Astrocyte (in vitro differentiated cells and primary cell): ENCODE results near the gene INAFM2. TPM values are rescaled to one million over a fixed set of nuclear protein-coding genes. Genes with fewer than 3 reads are reported as not detected.

Experiments
- DNase-seq: peaks from one replicate; pipeline ENCODE4 v3.0.0-alpha.2; 2010; ENCODE audit warnings: low read depth
- FAIRE-seq: peaks from 2 replicates; lab custom pipeline; 2011; peaks lifted over from hg19 to GRCh38; lab: Jason Lieb, UNC
- H2AFZ ChIP-seq: 2 replicates; pipeline ENCODE4 v1.6.0; 2012; ENCODE audit warnings: low read depth, low read length, inconsistent platforms
- H3K27ac ChIP-seq: 2 replicates; pipeline ENCODE4 v1.5.1; 2011; ENCODE audit warnings: low read depth, low read length, inconsistent platforms
- H3K27me3 ChIP-seq: 2 replicates; pipeline ENCODE4 v1.6.0; 2011; ENCODE audit warnings: low read length, inconsistent platforms; ENCODE audit not compliant: insufficient read depth
- H3K36me3 ChIP-seq: 2 replicates; pipeline ENCODE4 v1.5.1; 2011; ENCODE audit warnings: low read length, inconsistent platforms; ENCODE audit not compliant: insufficient read depth
- H3K4me1 ChIP-seq: 2 replicates; pipeline ENCODE4 v1.5.1; 2011; ENCODE audit warnings: low read length, inconsistent platforms; ENCODE audit not compliant: insufficient read depth
- H3K4me2 ChIP-seq: 2 replicates; pipeline ENCODE4 v1.6.0; 2012; ENCODE audit warnings: low read length, inconsistent platforms
- H3K4me3 ChIP-seq: 2 replicates; pipeline ENCODE4 v1.5.1; 2011; ENCODE audit warnings: low read depth, mild to moderate bottlenecking, low read length, inconsistent platforms; ENCODE audit not compliant: insufficient read depth
- H3K79me2 ChIP-seq: 2 replicates; pipeline ENCODE4 v1.6.0; 2012; ENCODE audit warnings: mild to moderate bottlenecking, low read length, inconsistent platforms; ENCODE audit not compliant: insufficient read depth
- H3K9ac ChIP-seq: 2 replicates; pipeline ENCODE4 v1.6.0; 2012; ENCODE audit warnings: mild to moderate bottlenecking, low read length, inconsistent platforms
- H3K9me3 ChIP-seq: 2 replicates; pipeline ENCODE4 v1.5.1; 2012; ENCODE audit warnings: low read depth, mild to moderate bottlenecking, low read length, inconsistent platforms; ENCODE audit not compliant: insufficient read depth
- H4K20me1 ChIP-seq: 2 replicates; pipeline ENCODE4 v1.6.0; 2012; ENCODE audit warnings: low read length, inconsistent platforms; ENCODE audit not compliant: insufficient read depth
- H3K27ac Mint-ChIP-seq: one replicate; pipeline ENCODE4 v1.8.0; 2021; ENCODE audit warnings: mild to moderate bottlenecking, mixed read lengths; ENCODE audit not compliant: unreplicated experiment
- H3K27me3 Mint-ChIP-seq: one replicate; pipeline ENCODE4 v1.8.0; 2021; ENCODE audit warnings: low read depth, mixed read lengths; ENCODE audit not compliant: unreplicated experiment
- H3K36me3 Mint-ChIP-seq: one replicate; pipeline ENCODE4 v1.8.0; 2021; ENCODE audit warnings: low read depth, mixed read lengths; ENCODE audit not compliant: unreplicated experiment
- H3K4me1 Mint-ChIP-seq: one replicate; pipeline ENCODE4 v1.8.0; 2021; ENCODE audit warnings: low read depth, mixed read lengths; ENCODE audit not compliant: unreplicated experiment
- H3K4me3 Mint-ChIP-seq: one replicate; pipeline ENCODE4 v1.8.0; 2021; ENCODE audit warnings: mild to moderate bottlenecking, moderate library complexity, mixed read lengths; ENCODE audit not compliant: unreplicated experiment
- H3K9me3 Mint-ChIP-seq: one replicate; pipeline ENCODE4 v1.8.0; 2021; ENCODE audit warnings: mild to moderate bottlenecking, mixed read lengths; ENCODE audit not compliant: unreplicated experiment
- CTCF ChIP-seq: IDR thresholded peaks from 2 replicates; pipeline ENCODE4 v1.5.1; 2011; ENCODE audit warnings: low read depth, mild to moderate bottlenecking, inconsistent platforms, low read length, moderate library complexity; ENCODE audit not compliant: insufficient read depth
- EZH2 ChIP-seq: IDR thresholded peaks from 2 replicates; pipeline ENCODE4 v1.6.1; 2012; ENCODE audit warnings: mild to moderate bottlenecking, low read length, inconsistent platforms; ENCODE audit not compliant: insufficient read depth
- total RNA-seq: library from RNA; stranded (reverse); gene quantifications from 2 replicates; pipeline ENCODE4 v1.2.1, GENCODE V29; 2021

INAFM2 gene
- total RNA-seq, 1 donor from 2014 or later = 41.2 TPM

DNA sequence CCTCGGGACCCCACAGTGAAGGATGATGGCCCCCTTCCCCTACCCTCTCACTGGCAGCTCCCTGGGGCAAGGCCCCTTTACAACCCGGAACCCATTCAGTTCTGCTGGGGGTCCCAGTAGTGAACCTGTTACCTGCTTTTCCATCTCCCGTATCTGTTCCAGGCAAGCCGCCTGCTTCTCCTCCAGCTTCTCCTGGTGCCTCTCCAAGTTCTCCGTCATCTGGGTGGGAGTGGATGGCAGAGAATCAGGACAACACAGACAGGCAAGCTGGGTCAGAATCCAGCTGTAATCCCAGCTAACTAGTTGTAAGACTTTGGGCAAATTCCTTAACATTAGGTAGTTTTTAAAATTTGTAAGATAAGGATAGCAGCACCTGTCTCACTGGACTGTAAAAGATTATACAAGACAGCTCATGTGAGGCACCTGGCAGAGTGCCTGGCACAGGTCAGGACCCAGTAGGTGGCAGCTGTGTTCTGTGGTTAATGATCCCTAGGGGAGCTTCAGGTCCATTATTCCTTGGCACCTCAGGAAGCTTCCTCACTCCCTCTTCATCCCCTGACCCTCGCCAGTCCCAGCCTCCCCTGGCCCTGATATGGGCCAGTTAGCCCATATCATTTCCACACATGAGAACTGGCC is 34.2 kb upstream of the INAFM2 start:
- no peak for FAIRE-seq
- no peaks in the 10 kb centered on the region for H3K9me3 ChIP-seq
- TF ChIP-seq EZH2 (no peak), CTCF (no peak)
- DNase-seq = no peak
- H3K79me2 ChIP-seq = no peaks in the 10 kb centered on the region
- no peak overlapping the region for H3K4me3 ChIP-seq
- no peaks in the 10 kb centered on the region for H3K9me3 Mint-ChIP-seq
- H3K9ac ChIP-seq = no peak overlapping the region
- H3K27ac Mint-ChIP-seq = no peak overlapping the region
- H3K4me2 ChIP-seq = no peak overlapping the region
- peaks cover 19% of the 10 kb centered on the region for H3K4me1 ChIP-seq
- H3K36me3 ChIP-seq = no peaks in the 10 kb centered on the region
- H3K4me1 Mint-ChIP-seq = peaks cover 18% of the 10 kb centered on the region
- H2AFZ ChIP-seq = no peak overlapping the region
- H4K20me1 ChIP-seq = no peaks in the 10 kb centered on the region
- peaks cover 12% of the 10 kb centered on the region for H3K27me3 ChIP-seq
- peaks cover 2% of the 10 kb centered on the region for H3K36me3 Mint-ChIP-seq
- no peak overlapping the region for H3K27ac ChIP-seq
- H3K27me3 Mint-ChIP-seq = peaks cover 44% of the 10 kb centered on the region
- peak overlapping the region; percentile 14 for H3K4me3 Mint-ChIP-seq

DNA sequence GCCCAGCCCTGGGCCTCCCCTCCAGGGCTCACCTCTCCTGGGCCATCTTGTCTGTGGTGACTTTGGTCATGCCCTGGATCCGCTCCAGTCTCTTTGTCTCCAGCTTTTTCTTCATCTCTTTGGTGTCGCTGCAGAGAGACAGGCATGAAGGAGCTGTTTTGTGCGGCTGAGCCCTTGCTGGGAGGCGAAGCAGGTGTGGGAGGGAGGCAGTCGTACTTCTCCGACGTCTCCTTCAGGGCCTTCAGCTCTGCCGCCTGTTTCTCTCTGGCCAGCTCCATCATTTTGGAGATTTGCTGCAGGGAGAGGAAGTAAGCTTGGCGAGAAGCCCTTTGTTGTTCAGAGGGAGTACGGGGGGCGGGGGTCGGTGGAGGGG is 33.0 kb upstream of the INAFM2 start:
- Histone ChIP-seq H3K27me3 (peaks cover 13% of the 10 kb centered on the region), H3K4me1 (peaks cover 12% of the 10 kb centered on the region), H3K9me3 (no peaks in the 10 kb centered on the region), H3K27ac (no peak overlapping the region), H3K9ac (no peak overlapping the region), H3K79me2 (no peaks in the 10 kb centered on the region), H3K36me3 (no peaks in the 10 kb centered on the region), H3K4me2 (no peak overlapping the region), H4K20me1 (no peaks in the 10 kb centered on the region), H3K4me3 (no peak overlapping the region), H2AFZ (no peak overlapping the region)
- Mint-ChIP-seq H3K9me3 (no peaks in the 10 kb centered on the region), H3K27me3 (peaks cover 54% of the 10 kb centered on the region), H3K36me3 (peaks cover 2% of the 10 kb centered on the region), H3K4me1 (peaks cover 12% of the 10 kb centered on the region), H3K4me3 (no peak overlapping the region), H3K27ac (no peak overlapping the region)
- no peak for TF ChIP-seq EZH2
- no peak for TF ChIP-seq CTCF
- DNase-seq (no peak), FAIRE-seq (no peak)

DNA sequence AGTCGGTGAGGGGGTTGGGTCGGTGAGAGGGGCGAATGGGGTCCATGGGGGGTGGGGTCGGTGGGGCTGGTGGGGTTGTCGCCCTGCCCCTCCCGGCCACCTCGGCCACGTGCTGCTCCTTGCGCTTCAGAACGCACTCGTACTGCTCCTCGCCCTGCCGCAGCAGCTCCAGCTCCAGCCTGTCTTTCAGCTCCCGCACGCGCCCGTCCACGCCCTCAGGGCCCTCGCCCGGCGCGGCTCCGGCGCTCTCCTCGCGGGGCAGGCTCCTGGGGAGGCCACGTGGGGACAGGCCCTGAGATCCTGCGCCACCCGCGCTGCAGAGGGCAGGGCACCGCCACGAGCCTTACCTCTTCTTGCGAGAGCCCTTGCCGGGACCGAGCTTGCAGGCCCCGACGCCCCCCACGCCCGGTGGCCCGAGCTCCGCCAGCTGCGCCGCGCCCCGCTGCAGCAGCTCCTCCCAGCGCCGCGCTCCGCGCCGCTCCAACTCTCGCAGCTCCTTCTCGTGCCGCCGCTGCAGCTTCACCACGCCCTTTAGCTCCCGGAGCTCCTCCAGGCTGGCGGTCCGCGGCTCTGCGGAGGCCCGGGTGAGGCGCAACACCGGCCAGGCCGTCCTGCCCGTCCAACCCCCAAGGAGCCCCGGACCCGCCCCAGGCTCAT is 32.4 kb upstream of the INAFM2 start:
- peak; percentile 47 for DNase-seq
- Histone ChIP-seq H3K27me3 (peaks cover 17% of the 10 kb centered on the region), H3K9ac (peak overlapping the region; percentile 43), H3K79me2 (no peaks in the 10 kb centered on the region), H4K20me1 (no peaks in the 10 kb centered on the region), H3K4me2 (peak overlapping the region; percentile 88), H3K4me1 (peaks cover 7% of the 10 kb centered on the region), H2AFZ (peak overlapping the region; percentile 91), H3K36me3 (no peaks in the 10 kb centered on the region), H3K4me3 (peak overlapping the region; percentile 28), H3K9me3 (no peaks in the 10 kb centered on the region), H3K27ac (no peak overlapping the region)
- TF ChIP-seq EZH2 (no peak), CTCF (no peak)
- FAIRE-seq = no peak
- Mint-ChIP-seq H3K9me3 (no peaks in the 10 kb centered on the region), H3K36me3 (peaks cover 2% of the 10 kb centered on the region), H3K4me3 (no peak overlapping the region), H3K27me3 (peaks cover 59% of the 10 kb centered on the region), H3K27ac (no peak overlapping the region), H3K4me1 (peaks cover 7% of the 10 kb centered on the region)
